HEK293 (cell line): ENCODE measurements around the gene DAP.

Experiments
- CTCF ChIA-PET: fragments of 350-600 bp; formaldehyde crosslinking; extraction: SDS; loops from one replicate; lab custom pipeline; 2021; ENCODE audit warnings: antibody characterized with exemption; lab: Yijun Ruan, JAX
- POLR2A ChIA-PET: fragments of 300-600 bp; formaldehyde crosslinking; extraction: SDS; loops from one replicate; lab custom pipeline; 2020; ENCODE audit warnings: antibody characterized with exemption, inconsistent platforms; lab: Yijun Ruan, JAX
- H3K27ac ChIP-seq: fragments of 200-500 bp; sonication (Bioruptor generic); 2 replicates; pipeline ENCODE4 v1.5.1; 2014; ENCODE audit warnings: low read depth, low read length, control low read depth, inconsistent platforms; ENCODE audit errors: extremely low read depth
- H3K36me3 ChIP-seq, 2 experiments: fragments of 200-500 bp in 1 of 2; sonication (Bioruptor generic) in 1 of 2; 1 replicate in 1 of 2; 2 replicates in 1 of 2; pipeline ENCODE4 v1.5.1; 2014 to 2017; ENCODE audit warnings: inconsistent platforms in 2 of 2, low read length in 2 of 2; ENCODE audit not compliant: control insufficient read depth in 2 of 2, insufficient read depth in 1 of 2
- H3K4me1 ChIP-seq: fragments of 200-500 bp; sonication (Bioruptor generic); 2 replicates; pipeline ENCODE4 v1.5.1; 2014; ENCODE audit warnings: mild to moderate bottlenecking, low read length, inconsistent platforms; ENCODE audit not compliant: control insufficient read depth, insufficient read depth
- H3K4me3 ChIP-seq: 2 replicates; pipeline ENCODE4 v1.5.1; 2011; ENCODE audit warnings: low read depth, mild to moderate bottlenecking, control low read depth, low read length, moderate library complexity
- H3K9me3 ChIP-seq: fragments of 200-500 bp; sonication (Bioruptor generic); 2 replicates; pipeline ENCODE4 v1.5.1; 2014; ENCODE audit warnings: low read depth, low read length, inconsistent platforms; ENCODE audit not compliant: control insufficient read depth, insufficient read depth
- GLI2 ChIP-seq: fragments of 450-650 bp; formaldehyde crosslinking; IDR thresholded peaks from 2 replicates; pipeline ENCODE4; 2017; ENCODE audit warnings: missing biosample characterization, missing genetic modification characterization, low read depth, borderline replicate concordance
- GLI4 ChIP-seq: fragments of 450-650 bp; formaldehyde crosslinking; IDR thresholded peaks from 2 replicates; pipeline ENCODE4 v1.5.1; 2016; ENCODE audit warnings: missing biosample characterization, missing genetic modification characterization
- KLF1 ChIP-seq: fragments of 450-650 bp; formaldehyde crosslinking; IDR thresholded peaks from 2 replicates; pipeline ENCODE4 v1.5.1; 2016; ENCODE audit warnings: missing biosample characterization, missing genetic modification characterization
- KLF17 ChIP-seq: fragments of 450-650 bp; formaldehyde crosslinking; IDR thresholded peaks from 2 replicates; pipeline ENCODE4 v1.5.1; 2016; ENCODE audit warnings: missing biosample characterization, missing genetic modification characterization
- SETDB1 ChIP-seq: IDR thresholded peaks from one replicate; pipeline ENCODE4 v1.6.1; 2017; ENCODE audit warnings: mild to moderate bottlenecking, low read length, moderate library complexity, mixed read lengths; ENCODE audit not compliant: insufficient read length
- WT1 ChIP-seq: fragments of 450-650 bp; formaldehyde crosslinking; IDR thresholded peaks from 2 replicates; pipeline ENCODE4 v1.5.1; 2016; ENCODE audit warnings: missing biosample characterization, missing genetic modification characterization
- ZBTB44 ChIP-seq: fragments of 450-650 bp; IDR thresholded peaks from 2 replicates; pipeline ENCODE4 v1.5.1; 2018; ENCODE audit warnings: missing biosample characterization, mild to moderate bottlenecking, missing genetic modification characterization
- ZBTB48 ChIP-seq: fragments of 450-650 bp; formaldehyde crosslinking; IDR thresholded peaks from 2 replicates; pipeline ENCODE4 v1.5.1; 2016; ENCODE audit warnings: missing biosample characterization, missing genetic modification characterization
- ZBTB49 ChIP-seq: fragments of 450-650 bp; formaldehyde crosslinking; IDR thresholded peaks from 2 replicates; pipeline ENCODE4 v1.5.1; 2016; ENCODE audit warnings: missing biosample characterization, missing genetic modification characterization, low read depth
- ZNF132 ChIP-seq: fragments of 450-650 bp; formaldehyde crosslinking; IDR thresholded peaks from 2 replicates; pipeline ENCODE4 v1.5.1; 2017; ENCODE audit warnings: missing biosample characterization, missing genetic modification characterization, borderline replicate concordance
- ZNF133 ChIP-seq: fragments of 450-650 bp; formaldehyde crosslinking; IDR thresholded peaks from 2 replicates; pipeline ENCODE4 v1.5.1; 2016; ENCODE audit warnings: missing biosample characterization, missing genetic modification characterization
- ZNF148 ChIP-seq: fragments of 450-650 bp; formaldehyde crosslinking; IDR thresholded peaks from 2 replicates; pipeline ENCODE4 v1.5.0; 2017; ENCODE audit warnings: missing biosample characterization, missing genetic modification characterization, borderline replicate concordance
- ZNF157 ChIP-seq: fragments of 450-650 bp; formaldehyde crosslinking; IDR thresholded peaks from 2 replicates; pipeline ENCODE4 v1.5.1; 2016; ENCODE audit warnings: missing biosample characterization, missing genetic modification characterization
- ZNF18 ChIP-seq: fragments of 450-650 bp; formaldehyde crosslinking; IDR thresholded peaks from 2 replicates; pipeline ENCODE4 v1.5.1; 2016; ENCODE audit warnings: missing biosample characterization, missing genetic modification characterization
- ZNF266 ChIP-seq: fragments of 450-650 bp; formaldehyde crosslinking; IDR thresholded peaks from 2 replicates; pipeline ENCODE4 v1.5.1; 2016; ENCODE audit warnings: missing biosample characterization, missing genetic modification characterization, low read depth
- ZNF302 ChIP-seq: fragments of 450-650 bp; formaldehyde crosslinking; IDR thresholded peaks from 2 replicates; pipeline ENCODE4 v1.5.1; 2016; ENCODE audit warnings: missing biosample characterization, missing genetic modification characterization, low read depth
- ZNF398 ChIP-seq: fragments of 450-650 bp; formaldehyde crosslinking; IDR thresholded peaks from 2 replicates; pipeline ENCODE4 v1.5.1; 2017; ENCODE audit warnings: missing biosample characterization, missing genetic modification characterization
- ZNF423 ChIP-seq: fragments of 450-650 bp; formaldehyde crosslinking; IDR thresholded peaks from 2 replicates; pipeline ENCODE4 v1.5.1; 2016; ENCODE audit warnings: missing biosample characterization, missing genetic modification characterization
- ZNF530 ChIP-seq: fragments of 450-650 bp; formaldehyde crosslinking; IDR thresholded peaks from 2 replicates; pipeline ENCODE4 v1.5.1; 2016; ENCODE audit warnings: low read depth, missing biosample characterization, missing genetic modification characterization
- ZNF664 ChIP-seq: fragments of 450-650 bp; formaldehyde crosslinking; IDR thresholded peaks from 2 replicates; pipeline ENCODE4 v1.5.1; 2016; ENCODE audit warnings: missing biosample characterization, missing genetic modification characterization

DAP gene

GRCh38 chr5:10779592-10779991 lies 18.6 kb upstream of the DAP start:
- ChIA-PET POLR2A (no interaction called here), CTCF (no interaction called here)
- TF ChIP-seq ZNF530: no peak
- no peak for TF ChIP-seq SETDB1
- no peak for TF ChIP-seq KLF17 (tag by site-specific recombination)
- Histone ChIP-seq H3K9me3 (no peaks in the 10 kb centered on the region), H3K27ac (no peak overlapping the region), H3K4me1 (no peaks in the 10 kb centered on the region), H3K4me3 (no peak overlapping the region), H3K36me3 (no peaks in the 10 kb centered on the region)

GRCh38 chr5:10778179-10778910 lies 17.3 kb upstream of the DAP start:
- TF ChIP-seq WT1 (tag by site-specific recombination): no peak
- no peak for TF ChIP-seq ZNF398 (tag by site-specific recombination)
- no peak for TF ChIP-seq ZNF148 (tag by site-specific recombination)
- no peak for TF ChIP-seq GLI2
- TF ChIP-seq ZNF302 (tag by site-specific recombination): no peak
- TF ChIP-seq, all 188 proteins: peak for 0
- Histone ChIP-seq H3K36me3 (no peaks in the 10 kb centered on the region), H3K27ac (no peak overlapping the region)

GRCh38 chr5:10775646-10776045 lies 14.6 kb upstream of the DAP start:
- ChIA-PET CTCF (interaction anchor here (0.7 kb wide), 1 partner anchor 629 kb away, joined by 3 read pairs; no protein-coding TSS in a partner anchor), POLR2A (no interaction called here)
- Histone ChIP-seq H3K4me1 (no peaks in the 10 kb centered on the region), H3K27ac (no peak overlapping the region), H3K9me3 (no peaks in the 10 kb centered on the region), H3K4me3 (no peak overlapping the region), H3K36me3 (no peaks in the 10 kb centered on the region)
- TF ChIP-seq ZNF266 (tag by site-specific recombination) (no peak), ZBTB48 (no peak), ZNF132 (tag by site-specific recombination) (no peak), ZNF18 (tag by site-specific recombination) (no peak), ZNF133 (tag by site-specific recombination) (no peak), ZNF157 (tag by site-specific recombination) (no peak), GLI4 (tag by site-specific recombination) (no peak), KLF1 (tag by site-specific recombination) (no peak), ZNF423 (tag by site-specific recombination) (no peak), ZNF664 (no peak), ZBTB44 (tag by site-specific recombination) (no peak), ZBTB49 (tag by site-specific recombination) (no peak)

More at GRCh38 chr5:10778179-10778910, 17.3 kb upstream of the DAP start:
- Histone ChIP-seq H3K9me3 (no peaks in the 10 kb centered on the region), H3K4me3 (no peak overlapping the region), H3K4me1 (no peaks in the 10 kb centered on the region)
- POLR2A ChIA-PET: no interaction called here
- CTCF ChIA-PET: interaction anchor here (0.6 to 0.7 kb wide), 2 partner anchors 9 to 122 kb away, joined by 3 to 4 read pairs; no protein-coding TSS in a partner anchor
